ENCODE data around the gene RASSF1. TPM values are rescaled to one million over a fixed set of nuclear protein-coding genes. Genes with fewer than 3 reads are reported as not detected.

Gene RASSF1
- total RNA-seq, 1 experiment from 2014 or later: 29.6 TPM

DNA sequence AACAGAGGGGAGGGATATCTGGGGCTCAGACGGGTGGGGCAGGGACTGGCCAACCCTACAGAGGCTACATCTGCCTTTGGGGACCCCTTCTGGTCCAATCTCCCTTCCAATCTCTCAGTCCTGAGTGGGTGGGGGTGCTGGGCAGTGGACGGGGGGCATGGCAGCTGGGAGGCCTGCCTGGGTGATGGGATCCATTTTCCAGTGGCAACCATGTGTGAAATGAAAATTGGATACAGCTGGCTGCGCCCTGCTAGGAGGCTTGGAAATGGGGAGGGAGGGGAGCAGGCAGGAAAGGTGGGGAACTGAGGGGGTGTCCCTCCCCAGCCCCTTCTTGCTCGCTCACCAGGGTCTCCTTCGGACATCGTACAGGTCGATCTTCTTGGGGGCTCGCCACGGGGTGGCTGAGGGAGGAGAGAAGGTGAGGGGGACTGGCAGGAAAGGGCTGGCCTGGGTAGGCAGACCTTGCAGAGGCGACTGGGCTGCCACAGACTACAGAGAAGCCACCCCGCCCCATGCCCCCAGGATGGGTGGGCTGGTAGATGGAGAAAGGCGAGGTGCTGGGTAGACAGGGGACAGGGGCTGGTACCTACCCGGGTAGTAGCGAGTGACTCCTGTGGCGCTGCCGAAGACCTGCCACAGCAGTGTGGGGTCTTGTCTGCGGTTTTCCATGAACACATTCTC lies 39.9 kb upstream of the RASSF1 start:
- no peak for DNase-seq (ENCODE audit: low read depth, low spot score)
- ChIA-PET CTCF (no interaction called here), POLR2A (interaction anchor here (0.7 kb wide), 1 partner anchor 209 kb away, joined by 3 read pairs; no protein-coding TSS in a partner anchor), RAD21 (ENCODE audit: low non-redundant PET in 1 of 2, low total read pairs in 2 of 2, uncharacterized antibody in 2 of 2, unreplicated experiment in 2 of 2) (no interaction called here)
- Histone ChIP-seq H3K9me2 (ENCODE audit: insufficient read depth) (no peaks in the 10 kb centered on the region), H3K9ac (ENCODE audit: low read length) (no peak overlapping the region), H4K20me1 (ENCODE audit: insufficient read depth) (no peaks in the 10 kb centered on the region), H3K4me3 (replicated peaks in 1 of 2; ENCODE audit: low read depth in 1 of 2, low read length in 2 of 2) (no peak overlapping the region), H3K4me2 (ENCODE audit: low read length) (no peak overlapping the region), H3K9me3 (ENCODE audit: control insufficient read depth in 1 of 2, insufficient read depth in 1 of 2, low read depth in 1 of 2, low read length in 2 of 2) (no peaks in the 10 kb centered on the region), H3K4me1 (ENCODE audit: control insufficient read depth in 1 of 2, insufficient read depth in 2 of 2, low read length in 2 of 2) (no peaks in the 10 kb centered on the region), H3K27me3 (ENCODE audit: insufficient read depth, low read length) (no peaks in the 10 kb centered on the region), H2AFZ (ENCODE audit: low read depth, low read length, poor library complexity, severe bottlenecking) (no peak overlapping the region), H3K36me3 (ENCODE audit: control insufficient read depth in 1 of 2, insufficient read depth in 2 of 2, low read length in 2 of 2) (no peaks in the 10 kb centered on the region), H3K27ac (ENCODE audit: low read depth, low read length) (no peak overlapping the region), H3K79me2 (ENCODE audit: insufficient read depth, low read length) (no peaks in the 10 kb centered on the region)
- intact Hi-C loops (cut with micrococcal nuclease): no loop called here
- BruUV-seq (replicated peaks): no TSS peak
- TF ChIP-seq EZH2 (IDR thresholded peaks at IDR 0.05) (no peak), REST (IDR thresholded peaks at IDR 0.05; ENCODE audit: low read depth) (no peak), POLR2AphosphoS5 (IDR thresholded peaks at IDR 0.05; ENCODE audit: low read depth, low read length) (no peak), POLR2A (IDR thresholded peaks at IDR 0.05; ENCODE audit: borderline replicate concordance, extremely low read depth, insufficient read depth, insufficient read length) (no peak), YY1 (IDR thresholded peaks at IDR 0.05; ENCODE audit: extremely low read depth, insufficient replicate concordance, low read depth, low read length) (no peak), CBX3 (IDR thresholded peaks at IDR 0.05; ENCODE audit: low read depth) (no peak), FOSL1 (IDR thresholded peaks at IDR 0.05; ENCODE audit: low read depth) (no peak), CTCF (IDR thresholded peaks at IDR 0.05 in 2 of 3, conservative IDR thresholded peaks at IDR 0.05 in 1 of 3; ENCODE audit: borderline replicate concordance in 1 of 3, insufficient read depth in 1 of 3, low read depth in 2 of 3, low read length in 2 of 3) (no peak), ZFX (IDR thresholded peaks at IDR 0.05) (no peak), SRF (IDR thresholded peaks at IDR 0.05; ENCODE audit: low read depth) (no peak)
- TF ChIP-seq, protein P1, sequence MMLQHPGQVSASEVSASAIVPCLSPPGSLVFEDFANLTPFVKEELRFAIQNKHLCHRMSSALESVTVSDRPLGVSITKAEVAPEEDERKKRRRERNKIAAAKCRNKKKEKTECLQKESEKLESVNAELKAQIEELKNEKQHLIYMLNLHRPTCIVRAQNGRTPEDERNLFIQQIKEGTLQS (IDR thresholded peaks at IDR 0.05): no peak
- ATAC-seq: no peak
